GM21447 (cell line): ENCODE measurements around the gene HERC2.

Experiments used
- ATAC-seq: cut with Tn5 transposase; IDR thresholded peaks from one replicate; pipeline ENCODE4 v1.9.1; 2021; ENCODE audit not compliant: unreplicated experiment

HERC2 gene

GRCh38 chr15:28068930-28069329, 253.0 kb downstream of the HERC2 start:
- no peak for ATAC-seq

- ATAC-seq: no peak
Measured at GRCh38 chr15:28066231-28066630, 255.7 kb downstream of the HERC2 start.
